HCT116 (cell line): ENCODE measurements around the gene P4HA1.

Experiments used
- ATF3 ChIP-seq: IDR thresholded peaks from 2 replicates; pipeline ENCODE4 v1.6.1; 2012
- EGR1 ChIP-seq: IDR thresholded peaks from 2 replicates; pipeline ENCODE4 v1.6.1; 2012; ENCODE audit warnings: low read depth
- FOSL1 ChIP-seq: IDR thresholded peaks from 2 replicates; pipeline ENCODE4 v1.6.1; 2012; ENCODE audit warnings: low read depth
- MAX ChIP-seq: IDR thresholded peaks from 2 replicates; pipeline ENCODE4 v1.6.1; 2012
- POLR2A ChIP-seq: IDR thresholded peaks from 2 replicates; pipeline ENCODE4 v1.7.0; 2011; ENCODE audit warnings: borderline replicate concordance; ENCODE audit not compliant: insufficient read depth, insufficient read length; ENCODE audit errors: extremely low read depth
- POLR2AphosphoS5 ChIP-seq: IDR thresholded peaks from 2 replicates; pipeline ENCODE4 v1.6.1; 2011; ENCODE audit warnings: mild to moderate bottlenecking, low read depth, low read length, moderate library complexity
- REST ChIP-seq: IDR thresholded peaks from 2 replicates; pipeline ENCODE4 v1.6.1; 2012; ENCODE audit warnings: low read depth
- SIN3A ChIP-seq: IDR thresholded peaks from 2 replicates; pipeline ENCODE4 v1.6.1; 2012; ENCODE audit warnings: low read depth
- TCF7L2 ChIP-seq: IDR thresholded peaks from 2 replicates; pipeline ENCODE4 v1.7.0; 2011; ENCODE audit warnings: borderline replicate concordance, inconsistent platforms; ENCODE audit not compliant: insufficient read depth, insufficient read length; ENCODE audit errors: extremely low read depth
- YY1 ChIP-seq: IDR thresholded peaks from 2 replicates; pipeline ENCODE4 v1.6.1; 2011; ENCODE audit warnings: low read length, low read depth, moderate library complexity, mild to moderate bottlenecking; ENCODE audit not compliant: insufficient replicate concordance; ENCODE audit errors: extremely low read depth
- TF ChIP-seq, protein P1 (sequence below), 3 experiments: fragments of 200-600 bp in 1 of 3; sonication (generic) in 1 of 3; IDR thresholded peaks in 2 of 3; conservative IDR thresholded peaks in 1 of 3; 2 replicates each; pipeline ENCODE4 v1.5.1; 2012 to 2017; ENCODE audit warnings: low read depth in 2 of 3, low read length in 2 of 3, antibody characterized with exemption in 1 of 3, borderline replicate concordance in 1 of 3, control low read depth in 1 of 3, mild to moderate bottlenecking in 1 of 3, mixed read lengths in 1 of 3, mixed run types in 1 of 3, moderate library complexity in 1 of 3; ENCODE audit not compliant: insufficient read depth in 1 of 3
- TF ChIP-seq, protein P2 (sequence below): IDR thresholded peaks from 2 replicates; pipeline ENCODE4 v1.6.1; 2011; ENCODE audit warnings: mild to moderate bottlenecking, low read length, moderate library complexity; ENCODE audit not compliant: insufficient replicate concordance; ENCODE audit errors: extremely low read depth

GRCh38 chr10:73061743-73062142, 34.9 kb downstream of the P4HA1 start:
- TF ChIP-seq, protein P1, sequence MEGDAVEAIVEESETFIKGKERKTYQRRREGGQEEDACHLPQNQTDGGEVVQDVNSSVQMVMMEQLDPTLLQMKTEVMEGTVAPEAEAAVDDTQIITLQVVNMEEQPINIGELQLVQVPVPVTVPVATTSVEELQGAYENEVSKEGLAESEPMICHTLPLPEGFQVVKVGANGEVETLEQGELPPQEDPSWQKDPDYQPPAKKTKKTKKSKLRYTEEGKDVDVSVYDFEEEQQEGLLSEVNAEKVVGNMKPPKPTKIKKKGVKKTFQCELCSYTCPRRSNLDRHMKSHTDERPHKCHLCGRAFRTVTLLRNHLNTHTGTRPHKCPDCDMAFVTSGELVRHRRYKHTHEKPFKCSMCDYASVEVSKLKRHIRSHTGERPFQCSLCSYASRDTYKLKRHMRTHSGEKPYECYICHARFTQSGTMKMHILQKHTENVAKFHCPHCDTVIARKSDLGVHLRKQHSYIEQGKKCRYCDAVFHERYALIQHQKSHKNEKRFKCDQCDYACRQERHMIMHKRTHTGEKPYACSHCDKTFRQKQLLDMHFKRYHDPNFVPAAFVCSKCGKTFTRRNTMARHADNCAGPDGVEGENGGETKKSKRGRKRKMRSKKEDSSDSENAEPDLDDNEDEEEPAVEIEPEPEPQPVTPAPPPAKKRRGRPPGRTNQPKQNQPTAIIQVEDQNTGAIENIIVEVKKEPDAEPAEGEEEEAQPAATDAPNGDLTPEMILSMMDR (IDR thresholded peaks at IDR 0.05 in 2 of 3, conservative IDR thresholded peaks at IDR 0.05 in 1 of 3; ENCODE audit: borderline replicate concordance in 1 of 3, insufficient read depth in 1 of 3, low read depth in 2 of 3, low read length in 2 of 3): no peak
- TF ChIP-seq YY1 (no peak), EGR1 (no peak), POLR2AphosphoS5 (no peak), SIN3A (no peak), ATF3 (no peak), TCF7L2 (no peak), POLR2A (no peak), MAX (no peak), REST (no peak), FOSL1 (no peak)
- TF ChIP-seq, protein P2, sequence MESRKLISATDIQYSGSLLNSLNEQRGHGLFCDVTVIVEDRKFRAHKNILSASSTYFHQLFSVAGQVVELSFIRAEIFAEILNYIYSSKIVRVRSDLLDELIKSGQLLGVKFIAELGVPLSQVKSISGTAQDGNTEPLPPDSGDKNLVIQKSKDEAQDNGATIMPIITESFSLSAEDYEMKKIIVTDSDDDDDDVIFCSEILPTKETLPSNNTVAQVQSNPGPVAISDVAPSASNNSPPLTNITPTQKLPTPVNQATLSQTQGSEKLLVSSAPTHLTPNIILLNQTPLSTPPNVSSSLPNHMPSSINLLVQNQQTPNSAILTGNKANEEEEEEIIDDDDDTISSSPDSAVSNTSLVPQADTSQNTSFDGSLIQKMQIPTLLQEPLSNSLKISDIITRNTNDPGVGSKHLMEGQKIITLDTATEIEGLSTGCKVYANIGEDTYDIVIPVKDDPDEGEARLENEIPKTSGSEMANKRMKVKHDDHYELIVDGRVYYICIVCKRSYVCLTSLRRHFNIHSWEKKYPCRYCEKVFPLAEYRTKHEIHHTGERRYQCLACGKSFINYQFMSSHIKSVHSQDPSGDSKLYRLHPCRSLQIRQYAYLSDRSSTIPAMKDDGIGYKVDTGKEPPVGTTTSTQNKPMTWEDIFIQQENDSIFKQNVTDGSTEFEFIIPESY: no peak
